HepG2 (cell line): Measurements from ENCODE around the gene PHF10. TPM values are rescaled to one million over a fixed set of nuclear protein-coding genes. Genes with fewer than 3 reads are reported as not detected.

ENCODE experiments used
- ARNT2 ChIP-seq: sonication (generic); formaldehyde crosslinking; IDR thresholded peaks from 2 replicates; pipeline ENCODE4 v1.8.0; 2022; ENCODE audit warnings: mild to moderate bottlenecking, low read depth, missing genetic modification reagents, moderate library complexity
- CCDC6 ChIP-seq: sonication (generic); formaldehyde crosslinking; IDR thresholded peaks from 2 replicates; pipeline ENCODE4 v1.8.1; 2022; ENCODE audit warnings: mild to moderate bottlenecking, missing genetic modification reagents, moderate library complexity
- EZH2 ChIP-seq: conservative IDR thresholded peaks from 2 replicates; pipeline ENCODE4 v1.6.1; 2012; ENCODE audit warnings: mild to moderate bottlenecking, low read depth, low read length, moderate library complexity
- GFI1 ChIP-seq: sonication (generic); formaldehyde crosslinking; IDR thresholded peaks from 2 replicates; pipeline ENCODE4 v1.5.0; 2020; ENCODE audit warnings: missing genetic modification reagents, mild to moderate bottlenecking, borderline replicate concordance
- HDAC2 ChIP-seq: sonication (generic); formaldehyde crosslinking; IDR thresholded peaks from 2 replicates; pipeline ENCODE4 v1.4.0; 2020; ENCODE audit warnings: missing genetic modification reagents
- HHEX ChIP-seq: IDR thresholded peaks from 2 replicates; pipeline ENCODE4 v1.6.1; 2016; ENCODE audit warnings: control low read depth
- HNRNPH1 ChIP-seq: fragments of 200-400 bp; formaldehyde crosslinking; optimal IDR thresholded peaks from 2 replicates; pipeline ENCODE3; 2017; ENCODE audit warnings: mild to moderate bottlenecking, low read depth, low read length
- HNRNPK ChIP-seq: fragments of 200-400 bp; formaldehyde crosslinking; IDR thresholded peaks from 2 replicates; pipeline ENCODE4 v1.6.1; 2018; ENCODE audit warnings: low read length, low read depth, moderate library complexity, mild to moderate bottlenecking; ENCODE audit not compliant: poor library complexity, severe bottlenecking
- HOXA3 ChIP-seq: sonication (generic); formaldehyde crosslinking; IDR thresholded peaks from 2 replicates; pipeline ENCODE4 v1.5.0; 2020; ENCODE audit warnings: missing genetic modification reagents
- PAF1 ChIP-seq: IDR thresholded peaks from 2 replicates; pipeline ENCODE4 v1.6.1; 2016; ENCODE audit warnings: missing genetic modification reagents, missing compliant biosample characterization
- RBM39 ChIP-seq: fragments of 200-400 bp; formaldehyde crosslinking; IDR thresholded peaks from one replicate; pipeline ENCODE4 v1.6.1; 2018; ENCODE audit warnings: antibody characterized with exemption, mild to moderate bottlenecking, low read depth, low read length; ENCODE audit not compliant: poor library complexity, severe bottlenecking
- SAP130 ChIP-seq: IDR thresholded peaks from 2 replicates; pipeline ENCODE4 v1.6.1; 2016; ENCODE audit warnings: low read depth
- SIN3B ChIP-seq: fragments of 150-350 bp; IDR thresholded peaks from 2 replicates; pipeline ENCODE4 v1.6.1; 2014; ENCODE audit warnings: low read length
- SP140L ChIP-seq: sonication (generic); formaldehyde crosslinking; IDR thresholded peaks from 2 replicates; pipeline ENCODE4 v1.4.0; 2020; ENCODE audit warnings: missing genetic modification reagents, borderline replicate concordance
- STAG1 ChIP-seq: sonication (generic); formaldehyde crosslinking; IDR thresholded peaks from 2 replicates; pipeline ENCODE4 v1.4.0; 2020; ENCODE audit warnings: missing genetic modification reagents
- TEAD3 ChIP-seq: optimal IDR thresholded peaks from 2 replicates; pipeline ENCODE3; 2016; ENCODE audit warnings: borderline replicate concordance
- THAP11 ChIP-seq: IDR thresholded peaks from 2 replicates; pipeline ENCODE4 v1.6.1; 2016; ENCODE audit warnings: missing biosample characterization, missing genetic modification reagents
- THYN1 ChIP-seq: sonication (generic); formaldehyde crosslinking; IDR thresholded peaks from 2 replicates; pipeline ENCODE4 v1.8.1; 2023; ENCODE audit warnings: low read depth, mild to moderate bottlenecking, moderate library complexity, missing genetic modification reagents, borderline replicate concordance
- YEATS2 ChIP-seq: sonication (generic); formaldehyde crosslinking; IDR thresholded peaks from 2 replicates; pipeline ENCODE4 v1.4.0; 2020; ENCODE audit warnings: missing genetic modification reagents, borderline replicate concordance
- ZBTB1 ChIP-seq: sonication (generic); formaldehyde crosslinking; IDR thresholded peaks from 2 replicates; pipeline ENCODE4 v1.4.0; 2020; ENCODE audit warnings: missing genetic modification reagents, borderline replicate concordance
- ZBTB37 ChIP-seq: sonication (generic); formaldehyde crosslinking; IDR thresholded peaks from 2 replicates; pipeline ENCODE4 v1.4.0; 2020; ENCODE audit warnings: mild to moderate bottlenecking, missing genetic modification reagents
- ZFP36L2 ChIP-seq: sonication (generic); formaldehyde crosslinking; IDR thresholded peaks from 2 replicates; pipeline ENCODE4 v1.4.0; 2020; ENCODE audit warnings: missing genetic modification reagents
- ZNF143 ChIP-seq: sonication (generic); formaldehyde crosslinking; IDR thresholded peaks from 2 replicates; pipeline ENCODE4 v1.4.0; 2020; ENCODE audit warnings: missing genetic modification reagents
- ZNF335 ChIP-seq: sonication (generic); formaldehyde crosslinking; IDR thresholded peaks from 2 replicates; pipeline ENCODE4 v1.4.0; 2020; ENCODE audit warnings: missing genetic modification reagents
- ZNF557 ChIP-seq: sonication (generic); formaldehyde crosslinking; IDR thresholded peaks from 2 replicates; pipeline ENCODE4 v1.4.0; 2020; ENCODE audit warnings: missing genetic modification reagents
- ZNF569 ChIP-seq: sonication (generic); formaldehyde crosslinking; IDR thresholded peaks from 2 replicates; pipeline ENCODE4 v1.5.0; 2020; ENCODE audit warnings: mild to moderate bottlenecking, missing genetic modification reagents, moderate library complexity, borderline replicate concordance
- ZNF790 ChIP-seq: sonication (generic); formaldehyde crosslinking; IDR thresholded peaks from 2 replicates; pipeline ENCODE4 v1.8.0; 2022; ENCODE audit warnings: missing genetic modification reagents, mild to moderate bottlenecking, borderline replicate concordance
- ZSCAN31 ChIP-seq: sonication (generic); formaldehyde crosslinking; IDR thresholded peaks from 2 replicates; pipeline ENCODE4 v1.5.0; 2020; ENCODE audit warnings: low read depth, mild to moderate bottlenecking, missing genetic modification reagents
- polyA plus RNA-seq, 8 experiments: library from polyadenylated mRNA; depleted of rRNA in 3 of 8; stranded (reverse) in 7 of 8; unstranded in 1 of 8; fragments of >200 nt; fragmentation: Illumina TruSeq in 4 of 8; extraction: Trizol in 4 of 8; gene quantifications; 2 replicates each; pipeline versions ENCODE4 v1.2.1 to v1.2.3, GENCODE V29; 2011 to 2016; ENCODE audit warnings: low read depth in 4 of 8, missing spikeins in 1 of 8, mixed read lengths in 1 of 8; ENCODE audit not compliant: insufficient read depth in 1 of 8
- total RNA-seq, 5 experiments: library from RNA; depleted of rRNA; stranded (reverse); fragments of >200 nt; fragmentation: Illumina TruSeq; extraction: Trizol; gene quantifications; 2 replicates each; pipeline ENCODE4 v1.2.3, GENCODE V29; 2016; ENCODE audit warnings: low read depth in 1 of 5

Gene PHF10
- total and polyA plus RNA-seq, 2 of the 13 experiments (the other 11 are each of a cell fraction or from before 2014, with no cell fraction given) = 42.1 to 84.1 TPM

- TF ChIP-seq SIN3B (0 out of 2 replicates have a peak, but pooled peaks have one; percentile 12), ZSCAN31 (CRISPR knock-in tag) (peak; percentile 17; the same call in 1 of the 2 replicates), ZNF790 (CRISPR knock-in tag) (no peak; the same call in 1 of the 2 replicates), ARNT2 (no peak), RBM39 (no peak), CCDC6 (CRISPR knock-in tag) (peak; percentile 85; the same call in 1 of the 2 replicates), HDAC2 (peak; percentile 84), SAP130 (CRISPR knock-in tag) (peak; percentile 84), HNRNPH1 (no peak), YEATS2 (peak; percentile 14; the same call in 1 of the 2 replicates), THYN1 (CRISPR knock-in tag) (no peak), ZNF335 (peak; percentile 17; the same call in 1 of the 2 replicates), ZNF143 (peak; percentile 4; the same call in 1 of the 2 replicates), TEAD3 (CRISPR knock-in tag) (peak; percentile 77), HHEX (CRISPR knock-in tag) (peak; percentile 50; the same call in 1 of the 2 replicates), EZH2 (no peak), THAP11 (CRISPR knock-in tag) (peak; percentile 28; the same call in 1 of the 2 replicates), ZBTB37 (CRISPR knock-in tag) (no peak), ZFP36L2 (CRISPR knock-in tag) (no peak), GFI1 (CRISPR knock-in tag) (peak; percentile 76), HNRNPK (no peak), ZNF557 (CRISPR knock-in tag) (peak; percentile 65; the same call in 1 of the 2 replicates), ZBTB1 (CRISPR knock-in tag) (no peak), STAG1 (CRISPR knock-in tag) (no peak), HOXA3 (CRISPR knock-in tag) (peak; percentile 44), ZNF569 (CRISPR knock-in tag) (peak; percentile 75; the same call in 1 of the 2 replicates), SP140L (CRISPR knock-in tag) (peak; percentile 28; the same call in 1 of the 2 replicates), PAF1 (CRISPR knock-in tag) (no peak)
Observed at GRCh38 chr6:169725125-169726048, 1.1 kb upstream of the PHF10 start (continued).
